ENCODE results near the gene LRRC45.

Gene LRRC45

DNA sequence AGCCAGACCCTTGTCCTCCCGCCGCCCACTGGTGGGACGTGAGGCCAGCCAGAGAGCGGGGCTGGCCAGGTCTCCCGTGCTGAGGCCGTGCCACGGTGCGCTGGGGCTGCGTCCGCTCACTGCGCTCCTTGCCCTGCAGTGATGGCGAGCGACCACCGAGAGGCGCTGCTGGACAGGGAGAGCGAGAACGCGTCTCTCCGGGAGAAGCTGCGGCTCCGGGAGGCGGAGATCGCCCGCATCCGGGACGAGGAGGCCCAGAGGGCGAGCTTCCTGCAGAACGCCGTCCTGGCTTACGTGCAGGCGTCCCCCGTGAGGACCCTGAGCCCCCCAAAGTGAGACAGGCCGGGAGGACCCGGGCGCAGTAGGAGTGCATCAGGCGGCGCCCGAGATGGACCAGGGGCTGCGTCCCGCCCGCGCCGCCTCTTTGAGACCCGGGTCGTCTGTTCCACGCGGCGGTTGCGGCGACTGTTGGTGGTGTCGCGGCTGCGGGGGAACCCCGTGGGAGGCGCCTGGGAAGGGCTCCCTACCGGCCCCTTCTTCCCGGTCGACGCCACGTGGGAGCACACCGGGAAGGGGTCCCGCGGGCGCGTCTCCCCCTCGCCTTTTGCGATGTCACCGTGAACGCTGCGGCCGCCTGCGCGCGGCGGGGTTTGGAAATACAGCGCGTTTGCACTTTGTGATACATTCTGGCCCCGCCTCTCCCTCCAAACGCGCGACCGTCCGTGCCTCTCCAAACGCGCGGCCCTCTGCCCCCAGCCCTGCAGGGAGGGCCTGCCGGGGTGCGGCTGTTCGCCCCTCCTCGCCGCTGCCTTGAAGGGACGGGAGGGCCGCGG lies 7.6 kb downstream of the LRRC45 start:
- Histone ChIP-seq H3K27me3 (ENCODE audit: insufficient read depth, low read length, poor library complexity) (no peaks in the 10 kb centered on the region), H3K4me2 (ENCODE audit: insufficient read depth, low read length) (peak overlapping the region; percentile 76), H4K20me1 (ENCODE audit: insufficient read depth, low read length) (peaks cover 28% of the 10 kb centered on the region), H2AFZ (ENCODE audit: low read depth, low read length) (peak overlapping the region; percentile 78), H3K4me3 (ENCODE audit: low read depth in 1 of 2, low read length in 2 of 2) (peak overlapping the region; percentile 33 to 76; a peak in 3 of 4 replicates), H3K9ac (ENCODE audit: low read depth, low read length) (peak overlapping the region; percentile 72), H3K4me1 (ENCODE audit: insufficient read depth, low read length) (peaks cover 32% of the 10 kb centered on the region), H3K27ac (ENCODE audit: low read length) (peak overlapping the region; percentile 81), H3K36me3 (ENCODE audit: insufficient read depth, low read length) (peaks cover 45% of the 10 kb centered on the region), H3K79me2 (ENCODE audit: insufficient read depth, low read length) (peaks cover 10% of the 10 kb centered on the region; the same call in 1 of the 2 replicates), H3K9me3 (ENCODE audit: insufficient read depth, low read length, severe bottlenecking) (no peaks in the 10 kb centered on the region)
- peak; percentile 89 for DNase-seq
- TF ChIP-seq, protein P1, sequence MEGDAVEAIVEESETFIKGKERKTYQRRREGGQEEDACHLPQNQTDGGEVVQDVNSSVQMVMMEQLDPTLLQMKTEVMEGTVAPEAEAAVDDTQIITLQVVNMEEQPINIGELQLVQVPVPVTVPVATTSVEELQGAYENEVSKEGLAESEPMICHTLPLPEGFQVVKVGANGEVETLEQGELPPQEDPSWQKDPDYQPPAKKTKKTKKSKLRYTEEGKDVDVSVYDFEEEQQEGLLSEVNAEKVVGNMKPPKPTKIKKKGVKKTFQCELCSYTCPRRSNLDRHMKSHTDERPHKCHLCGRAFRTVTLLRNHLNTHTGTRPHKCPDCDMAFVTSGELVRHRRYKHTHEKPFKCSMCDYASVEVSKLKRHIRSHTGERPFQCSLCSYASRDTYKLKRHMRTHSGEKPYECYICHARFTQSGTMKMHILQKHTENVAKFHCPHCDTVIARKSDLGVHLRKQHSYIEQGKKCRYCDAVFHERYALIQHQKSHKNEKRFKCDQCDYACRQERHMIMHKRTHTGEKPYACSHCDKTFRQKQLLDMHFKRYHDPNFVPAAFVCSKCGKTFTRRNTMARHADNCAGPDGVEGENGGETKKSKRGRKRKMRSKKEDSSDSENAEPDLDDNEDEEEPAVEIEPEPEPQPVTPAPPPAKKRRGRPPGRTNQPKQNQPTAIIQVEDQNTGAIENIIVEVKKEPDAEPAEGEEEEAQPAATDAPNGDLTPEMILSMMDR (IDR thresholded peaks at IDR 0.05; ENCODE audit: borderline replicate concordance, extremely low read depth, low read length, poor library complexity, severe bottlenecking): peak; percentile 98
- TF ChIP-seq EZH2 (IDR thresholded peaks at IDR 0.05; ENCODE audit: borderline replicate concordance, low read depth, low read length, severe bottlenecking): no peak
- ATAC-seq (ENCODE audit: insufficient read depth, low read depth): peak; percentile 74

DNA sequence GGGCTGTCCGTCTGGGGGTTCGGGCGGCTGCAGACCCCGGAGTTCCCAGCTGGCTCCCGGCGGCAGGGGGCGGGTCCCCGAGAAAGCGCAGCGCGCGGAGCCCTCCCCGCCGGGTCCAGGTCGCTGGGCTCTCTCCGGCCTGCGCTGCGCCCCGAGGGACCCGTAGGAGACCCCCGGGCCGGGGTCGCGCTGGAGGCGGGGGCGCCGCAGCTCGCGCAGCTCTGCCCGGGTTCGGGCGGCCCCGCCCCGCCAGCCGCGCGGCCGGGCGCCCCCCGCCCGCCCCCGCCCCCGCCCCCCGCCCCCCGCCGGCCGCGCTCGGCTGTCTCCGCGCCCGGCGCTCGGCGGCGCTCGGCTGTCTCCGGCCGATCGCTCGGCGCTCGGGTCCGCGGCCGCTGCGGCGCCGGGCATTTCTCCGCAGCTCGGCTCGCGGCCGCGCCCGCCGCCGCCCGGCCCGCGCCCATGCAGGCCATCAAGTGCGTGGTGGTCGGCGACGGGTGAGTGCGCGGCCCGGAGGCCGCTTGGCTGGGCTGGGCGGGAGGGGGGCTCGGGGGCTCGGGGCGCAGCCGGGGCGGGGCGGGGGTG lies 8.3 kb downstream of the LRRC45 start, which contains the start of gene RAC3:
Gene RAC3 (plus strand): TSS at position 376 of the 582 bp plus-strand sequence. CDS start 84 bp downstream, at position 460.
- Histone ChIP-seq H3K4me3 (ENCODE audit: low read depth in 1 of 2, low read length in 2 of 2) (peak within 1 kb of the TSS; percentile 33 to 76; a peak in 3 of 4 replicates), H3K27me3 (ENCODE audit: insufficient read depth, low read length, poor library complexity) (no peaks in the 10 kb centered on the region), H4K20me1 (ENCODE audit: insufficient read depth, low read length) (peaks cover 35% of the 10 kb centered on the region), H3K36me3 (ENCODE audit: insufficient read depth, low read length) (peaks cover 46% of the 10 kb centered on the region), H3K4me1 (ENCODE audit: insufficient read depth, low read length) (peaks cover 39% of the 10 kb centered on the region), H3K4me2 (ENCODE audit: insufficient read depth, low read length) (peak within 1 kb of the TSS; percentile 76), H3K9ac (ENCODE audit: low read depth, low read length) (peak within 1 kb of the TSS; percentile 72), H3K27ac (ENCODE audit: low read length) (peak within 1 kb of the TSS; percentile 81), H2AFZ (ENCODE audit: low read depth, low read length) (peak within 1 kb of the TSS; percentile 78), H3K79me2 (ENCODE audit: insufficient read depth, low read length) (peaks cover 14% of the 10 kb centered on the region), H3K9me3 (ENCODE audit: insufficient read depth, low read length, severe bottlenecking) (no peaks in the 10 kb centered on the region)
- ATAC-seq (ENCODE audit: insufficient read depth, low read depth): peak; percentile 32
- DNase-seq: peak; percentile 46
- TF ChIP-seq, protein P1 (IDR thresholded peaks at IDR 0.05; ENCODE audit: borderline replicate concordance, extremely low read depth, low read length, poor library complexity, severe bottlenecking): no peak
- TF ChIP-seq EZH2 (IDR thresholded peaks at IDR 0.05; ENCODE audit: borderline replicate concordance, low read depth, low read length, severe bottlenecking): no peak

DNA sequence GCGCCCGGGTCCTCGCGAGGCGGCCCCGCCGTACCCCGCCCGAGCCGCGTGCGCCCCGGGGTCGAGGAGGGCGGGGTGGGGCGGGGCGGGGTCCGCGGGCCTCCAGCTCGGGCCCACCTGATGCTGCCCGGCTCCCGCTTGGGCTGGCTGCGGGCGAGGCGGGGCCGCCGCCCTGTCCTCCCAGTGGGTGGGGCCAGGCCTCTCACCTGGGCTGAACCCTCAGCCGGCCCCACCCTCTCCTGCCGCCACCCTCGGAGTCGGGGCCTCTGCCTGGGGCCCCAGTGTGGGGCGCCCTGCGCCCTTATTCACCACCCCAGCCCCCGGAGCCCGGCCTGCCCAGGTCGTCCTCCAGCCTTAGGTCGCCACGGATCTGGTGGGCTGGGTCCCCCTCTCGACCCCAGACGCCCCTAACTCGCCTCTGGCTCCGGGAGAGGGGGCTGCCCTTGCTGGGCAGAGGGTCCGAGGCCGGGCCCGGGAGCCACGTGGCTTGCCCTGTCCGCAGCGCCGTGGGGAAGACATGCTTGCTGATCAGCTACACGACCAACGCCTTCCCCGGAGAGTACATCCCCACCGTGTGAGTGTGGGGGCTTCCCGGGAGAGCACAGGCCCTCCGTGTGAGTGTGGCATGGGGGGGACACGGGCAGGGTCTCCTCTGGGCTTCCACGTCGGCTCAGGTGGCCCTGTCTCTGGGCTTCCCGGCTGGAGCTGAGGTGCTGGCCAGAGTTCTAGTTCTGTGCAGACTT lies 9.0 kb downstream of the LRRC45 start:
- peaks cover 21% of the 10 kb centered on the region for H3K79me2 ChIP-seq (ENCODE audit: insufficient read depth, low read length)
- peak overlapping the region; percentile 72 for H3K9ac ChIP-seq (ENCODE audit: low read depth, low read length)
- DNase-seq (no peak), ATAC-seq (ENCODE audit: insufficient read depth, low read depth) (peak; percentile 6; the same call in 1 of the 3 replicates)
- TF ChIP-seq, protein P1 (IDR thresholded peaks at IDR 0.05; ENCODE audit: borderline replicate concordance, extremely low read depth, low read length, poor library complexity, severe bottlenecking): no peak
- no peak for TF ChIP-seq EZH2 (IDR thresholded peaks at IDR 0.05; ENCODE audit: borderline replicate concordance, low read depth, low read length, severe bottlenecking)
- H3K36me3 ChIP-seq (ENCODE audit: insufficient read depth, low read length): peaks cover 45% of the 10 kb centered on the region
- H3K4me2 ChIP-seq (ENCODE audit: insufficient read depth, low read length): peak overlapping the region; percentile 67
- peaks cover 41% of the 10 kb centered on the region for H4K20me1 ChIP-seq (ENCODE audit: insufficient read depth, low read length)
- H3K27ac ChIP-seq (ENCODE audit: low read length): no peak overlapping the region
- H3K9me3 ChIP-seq (ENCODE audit: insufficient read depth, low read length, severe bottlenecking): no peaks in the 10 kb centered on the region
- H3K4me3 ChIP-seq (ENCODE audit: low read depth in 1 of 2, low read length in 2 of 2): peak overlapping the region; percentile 26 to 76; a peak in 3 of 4 replicates
- H2AFZ ChIP-seq (ENCODE audit: low read depth, low read length): no peak overlapping the region
- H3K27me3 ChIP-seq (ENCODE audit: insufficient read depth, low read length, poor library complexity): no peaks in the 10 kb centered on the region
- peaks cover 46% of the 10 kb centered on the region for H3K4me1 ChIP-seq (ENCODE audit: insufficient read depth, low read length)

All from DND-41 (cell line).